HG02943 (cell line): ENCODE measurements around the gene PHF10.

Experiments
- ATAC-seq: cut with Tn5 transposase; IDR thresholded peaks from one replicate; pipeline ENCODE4 v1.9.1; 2021; ENCODE audit warnings: mild to moderate bottlenecking, low read depth, moderate library complexity; ENCODE audit not compliant: unreplicated experiment

PHF10 gene

DNA sequence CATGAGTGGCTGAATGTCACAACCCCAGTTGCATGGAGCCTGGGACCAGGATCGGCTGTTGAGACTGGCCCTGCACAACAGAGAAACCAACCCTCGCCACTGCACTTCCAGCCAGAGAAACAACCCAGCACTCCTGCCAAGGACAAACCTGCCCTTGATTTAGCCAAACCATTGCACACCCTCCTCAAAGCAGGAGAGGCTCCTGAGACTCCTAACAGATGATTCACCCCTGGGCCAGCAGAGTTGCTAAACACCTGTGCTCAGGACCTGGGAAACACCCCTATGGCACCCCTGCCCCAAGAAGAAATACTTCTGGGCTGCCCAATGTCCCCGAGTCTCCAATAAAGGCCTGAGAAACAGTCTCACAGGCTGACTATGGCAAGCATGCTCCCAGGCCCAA is 40.2 kb downstream of the PHF10 start:
- ATAC-seq, result no peak

DNA sequence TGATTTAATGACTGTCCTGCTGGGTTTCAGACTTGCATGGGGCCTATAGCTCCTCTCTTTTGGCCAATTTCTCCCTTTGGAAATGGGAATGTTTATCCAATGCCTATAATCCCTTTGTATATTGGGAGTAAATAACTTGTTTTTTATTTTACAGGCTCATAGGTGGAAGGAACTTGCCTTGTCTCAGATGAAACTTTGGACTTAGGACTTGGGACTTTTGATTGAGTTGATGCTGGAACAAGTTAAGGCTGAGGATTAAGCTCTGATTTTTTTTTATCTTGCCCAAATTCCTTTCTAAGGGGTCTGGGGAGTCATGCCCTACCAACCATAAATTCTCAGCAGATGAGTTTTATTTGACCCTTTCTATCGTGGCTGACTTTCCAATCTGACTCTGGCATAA is 46.0 kb downstream of the PHF10 start:
- no peak for ATAC-seq

DNA sequence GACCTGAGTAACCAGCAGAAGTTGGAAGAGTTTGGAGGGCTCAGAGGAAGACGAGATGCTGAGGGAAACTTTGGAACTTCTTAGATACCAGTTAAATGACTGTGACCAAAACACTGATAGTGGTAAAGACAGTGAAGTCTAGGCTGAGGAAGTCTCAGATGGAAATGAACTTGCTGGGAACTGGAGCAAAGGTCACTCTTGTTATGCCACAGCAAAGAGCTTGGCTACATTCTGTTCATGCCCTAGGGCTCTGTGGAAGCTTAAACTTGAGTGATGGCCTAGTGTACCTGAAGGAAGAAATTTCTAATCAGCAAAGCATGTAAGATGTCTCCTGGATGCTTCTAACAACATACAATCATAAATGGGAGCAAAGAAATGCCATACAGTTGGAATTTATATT is 47.2 kb downstream of the PHF10 start:
- ATAC-seq, result no peak

DNA sequence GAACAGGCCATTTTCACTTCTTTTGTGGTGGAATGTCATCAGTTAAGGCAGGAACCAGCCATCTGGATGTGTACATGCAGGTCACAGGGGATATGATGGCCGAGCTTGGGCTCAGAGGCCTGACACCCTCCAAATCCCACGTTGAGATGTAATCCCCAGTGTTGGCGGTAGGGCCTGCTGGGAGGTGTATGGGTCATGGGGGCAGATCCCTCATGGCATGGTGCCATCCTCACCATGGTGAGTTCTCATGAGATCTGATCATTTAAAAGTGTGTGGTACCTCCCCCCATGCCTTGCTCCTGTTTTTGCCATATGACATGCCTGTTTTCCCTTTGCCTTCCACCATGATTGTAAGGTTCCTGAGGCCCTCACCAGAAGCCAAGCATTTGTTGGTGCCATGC is 49.3 kb downstream of the PHF10 start:
- ATAC-seq, result no peak

DNA sequence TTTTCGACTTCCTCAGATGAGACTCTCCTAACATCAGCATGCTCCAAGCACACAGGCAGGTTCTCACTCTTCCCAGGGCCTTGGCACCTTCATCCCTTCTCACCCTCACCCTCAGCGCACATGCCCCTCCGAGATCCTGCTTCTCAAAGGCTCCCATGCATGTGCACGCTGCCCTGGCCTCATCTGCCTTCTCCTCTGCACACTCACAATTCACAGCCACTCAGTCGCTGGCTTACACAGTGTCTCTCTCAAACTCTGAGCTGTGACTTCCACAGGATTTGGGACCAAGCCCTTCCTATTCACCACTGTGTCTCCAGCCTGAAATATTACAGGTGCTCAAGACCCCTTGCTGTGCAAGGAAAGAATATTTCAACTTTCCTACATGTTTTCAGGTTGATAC is 52.7 kb downstream of the PHF10 start:
- no peak for ATAC-seq

DNA sequence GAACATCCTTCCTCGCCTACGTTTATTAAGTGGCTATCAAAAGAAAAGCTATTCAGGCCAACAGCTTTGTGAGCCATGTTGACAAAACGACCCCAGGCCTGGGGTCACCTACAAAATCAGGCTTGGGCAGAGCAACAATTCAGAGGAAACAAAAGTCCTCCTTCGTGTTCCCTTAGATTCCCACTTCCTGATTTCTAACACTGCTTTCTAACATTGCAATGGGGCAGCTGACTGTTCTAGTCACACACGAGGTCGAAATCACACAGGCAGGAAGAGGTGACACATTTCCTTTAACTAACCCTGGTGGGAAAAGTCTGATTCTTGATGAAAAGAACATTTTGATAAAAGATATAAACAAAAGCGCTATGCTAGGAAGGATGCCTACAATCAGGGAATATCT is 54.4 kb downstream of the PHF10 start:
- ATAC-seq, result no peak

DNA sequence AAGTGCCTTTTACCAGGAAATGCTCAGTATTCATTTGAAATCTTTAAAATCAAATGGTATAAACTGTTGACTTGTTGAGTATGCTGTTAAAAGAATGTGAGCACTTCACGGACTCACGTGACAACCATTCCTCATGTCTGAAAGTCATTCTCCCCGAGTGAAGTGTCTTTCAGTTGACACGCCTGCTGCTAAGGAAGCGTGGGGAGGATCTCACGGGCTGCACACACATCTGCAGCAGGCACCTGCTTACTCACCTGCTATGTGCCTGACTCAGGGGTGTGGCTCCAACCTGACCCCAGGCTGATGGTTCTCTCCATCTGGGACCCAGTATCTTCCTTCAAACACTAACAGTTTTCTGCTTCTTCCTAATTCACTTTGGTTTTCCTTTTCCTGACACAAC is 55.2 kb downstream of the PHF10 start:
- no peak for ATAC-seq

DNA sequence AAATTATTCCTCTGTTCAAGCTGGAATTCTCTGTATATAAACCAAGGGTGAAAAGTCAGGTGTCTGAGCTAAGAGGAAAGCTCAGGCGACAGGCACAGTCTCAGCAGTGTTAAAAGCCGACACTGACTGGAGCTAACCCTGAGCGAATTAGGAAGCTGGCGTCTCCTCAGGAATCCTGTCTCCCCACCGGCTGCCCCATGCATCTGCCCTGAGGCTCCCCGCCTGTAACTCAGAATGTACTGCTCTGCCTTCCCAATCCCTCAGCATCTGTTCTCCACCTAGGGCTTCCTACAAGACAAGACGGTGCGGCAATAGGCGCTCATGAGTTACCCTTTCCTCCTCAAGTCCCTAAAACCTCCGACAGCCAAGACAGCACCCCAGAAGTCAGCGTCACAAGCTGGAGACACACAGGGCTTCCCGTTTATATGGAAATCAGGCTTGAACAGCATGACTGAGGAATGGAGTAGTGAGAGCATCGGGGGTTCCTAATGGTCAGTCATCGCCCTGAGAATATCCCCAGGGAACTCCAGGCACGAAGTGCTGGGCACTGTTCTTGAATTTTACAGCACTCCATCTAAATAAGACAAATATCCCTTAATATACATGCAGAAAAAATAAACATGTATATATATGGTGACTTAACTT is 56.0 kb downstream of the PHF10 start:
- no peak for ATAC-seq

DNA sequence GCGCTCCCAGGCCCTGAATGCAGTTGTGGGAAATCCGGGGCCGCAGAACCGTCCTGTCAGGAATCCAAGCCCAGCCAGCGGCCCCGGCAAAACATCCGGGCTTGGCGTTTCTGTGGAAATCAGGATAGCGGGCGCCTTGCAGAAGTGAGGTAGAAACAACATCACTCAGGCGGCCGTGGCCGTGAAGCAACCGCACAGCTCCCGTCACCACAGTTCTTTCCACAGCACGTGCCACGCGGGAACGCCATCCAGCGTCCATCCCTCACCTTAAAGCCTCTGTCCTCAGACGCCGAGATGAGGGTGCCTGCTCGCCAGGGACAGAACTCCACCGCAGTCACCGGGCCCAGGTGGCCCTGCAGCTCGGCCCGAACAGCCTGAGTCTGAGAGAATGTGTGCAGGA is 56.6 kb downstream of the PHF10 start:
- ATAC-seq, result no peak

DNA sequence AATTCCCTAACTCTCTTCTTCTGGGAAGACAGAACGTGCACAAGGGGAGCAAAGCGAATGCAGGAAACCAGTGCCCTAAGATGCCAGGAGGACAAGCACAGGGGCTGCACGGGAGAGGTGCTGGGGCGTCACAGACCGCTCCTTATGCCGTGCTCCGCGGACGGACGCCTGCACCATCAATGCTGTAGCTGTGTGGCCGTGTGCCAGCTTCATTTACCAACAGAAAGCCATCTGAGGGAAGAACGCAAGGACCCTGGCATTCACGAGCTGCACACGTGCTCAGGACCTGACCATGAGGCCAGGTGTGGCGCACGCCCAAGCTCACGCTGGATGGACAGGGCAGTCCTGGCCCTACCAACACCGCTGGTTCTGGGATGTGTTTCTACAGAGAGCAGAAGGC is 57.9 kb downstream of the PHF10 start:
- ATAC-seq, result no peak

DNA sequence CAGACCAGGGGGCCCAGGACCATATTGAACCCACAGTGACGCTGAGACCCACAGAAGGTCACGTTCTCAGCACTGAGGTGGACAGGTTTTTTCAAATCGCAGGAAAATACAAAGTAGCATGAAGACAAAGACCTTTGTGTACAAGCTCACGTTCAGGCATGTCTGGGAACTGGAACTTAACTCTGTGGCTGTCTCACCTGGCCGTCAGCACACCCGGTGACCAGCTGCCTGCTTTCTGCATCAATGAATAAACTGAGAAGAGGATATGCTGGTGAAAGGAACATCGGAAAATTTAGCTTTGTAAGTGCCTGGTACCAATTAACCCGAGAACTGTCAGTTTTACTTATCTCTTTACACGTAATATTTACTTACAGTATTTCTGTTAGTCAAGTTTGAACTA is 59.0 kb downstream of the PHF10 start:
- no peak for ATAC-seq

DNA sequence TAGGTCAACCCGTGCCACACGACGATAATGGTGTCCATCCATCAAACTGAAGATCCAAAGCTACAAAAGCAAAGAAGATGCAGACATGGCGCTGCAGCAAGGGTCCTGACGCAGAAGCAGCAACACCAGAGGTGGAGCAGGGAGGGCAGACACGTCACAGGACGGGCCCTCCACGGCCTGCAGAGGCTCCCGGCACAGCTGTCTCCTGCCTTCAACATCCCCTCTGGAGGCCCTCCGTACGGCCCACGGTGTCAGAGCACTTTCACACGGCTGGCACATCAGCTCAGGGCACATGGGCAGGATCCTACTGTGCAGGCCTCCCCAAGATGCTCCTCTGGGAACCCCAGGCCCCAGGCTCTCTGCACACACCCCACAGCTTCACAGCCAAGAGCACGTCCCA is 60.1 kb downstream of the PHF10 start:
- ATAC-seq, result no peak

DNA sequence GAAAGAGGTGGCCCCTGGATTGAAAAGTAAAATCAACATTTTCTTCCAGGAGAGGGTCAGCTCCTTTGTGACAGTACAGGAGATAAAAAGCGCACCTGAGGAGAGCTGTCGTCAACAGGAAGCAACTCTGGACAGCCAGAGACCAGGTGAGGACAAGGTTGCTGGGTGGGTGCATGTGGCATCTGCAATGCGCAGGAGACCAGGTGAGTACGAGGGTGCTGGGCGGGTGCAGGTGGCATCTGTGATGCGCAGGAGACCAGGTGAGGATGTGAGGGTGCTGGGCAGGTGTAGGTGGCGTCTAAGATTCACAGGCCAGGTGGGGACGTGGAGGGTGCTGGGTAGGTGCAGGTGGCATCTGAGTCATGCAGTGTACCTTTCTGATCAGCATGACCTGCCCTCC is 60.8 kb downstream of the PHF10 start:
- ATAC-seq, result no peak

DNA sequence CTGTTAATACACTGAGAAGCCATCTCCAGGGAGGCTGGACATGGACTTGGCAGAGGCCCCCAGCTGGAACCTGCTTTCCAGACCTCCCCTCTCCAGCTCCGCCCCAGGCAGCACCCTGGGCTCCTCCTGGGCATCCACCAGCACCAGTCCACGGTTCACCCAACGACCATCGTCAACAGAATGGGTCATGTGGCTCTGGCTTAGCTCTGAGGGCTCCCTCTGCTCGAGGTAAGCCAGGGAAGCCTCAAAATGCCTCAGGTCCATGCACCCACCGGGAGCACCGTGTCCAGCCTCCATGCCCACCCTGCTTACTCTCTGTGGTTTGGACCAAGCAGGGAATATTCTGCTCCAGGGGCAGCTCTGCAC is 62.9 kb downstream of the PHF10 start:
- ATAC-seq, result no peak

DNA sequence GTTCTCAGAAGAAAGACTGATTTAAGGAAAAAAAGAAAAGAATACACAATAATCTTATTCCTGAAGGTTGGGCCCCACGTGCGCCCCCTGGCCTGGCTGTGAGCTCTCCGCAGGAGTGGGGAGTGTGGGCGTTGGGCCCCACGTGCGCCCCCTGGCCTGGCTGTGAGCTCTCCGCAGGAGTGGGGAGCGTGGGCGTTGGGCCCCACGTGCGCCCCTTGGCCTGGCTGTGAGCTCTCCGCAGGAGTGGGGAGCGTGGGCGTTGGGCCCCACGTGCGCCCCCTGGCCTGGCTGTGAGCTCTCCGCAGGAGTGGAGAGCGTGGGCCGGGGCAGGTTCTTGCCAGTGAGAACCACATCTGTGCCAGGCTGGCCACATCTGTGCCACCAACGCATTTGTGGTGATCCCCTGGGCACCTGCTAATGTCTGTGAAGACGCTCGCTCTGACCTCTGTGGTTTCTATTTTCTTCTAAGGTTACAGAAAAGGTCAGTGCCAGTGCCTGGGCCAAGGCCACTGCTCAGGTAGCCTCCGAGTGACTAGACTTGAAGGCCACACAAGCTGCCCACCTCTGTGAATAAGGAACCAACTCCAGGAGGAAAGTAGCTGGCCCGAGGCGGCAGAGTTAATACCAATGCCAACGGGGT is 63.4 kb downstream of the PHF10 start:
- no peak for ATAC-seq

DNA sequence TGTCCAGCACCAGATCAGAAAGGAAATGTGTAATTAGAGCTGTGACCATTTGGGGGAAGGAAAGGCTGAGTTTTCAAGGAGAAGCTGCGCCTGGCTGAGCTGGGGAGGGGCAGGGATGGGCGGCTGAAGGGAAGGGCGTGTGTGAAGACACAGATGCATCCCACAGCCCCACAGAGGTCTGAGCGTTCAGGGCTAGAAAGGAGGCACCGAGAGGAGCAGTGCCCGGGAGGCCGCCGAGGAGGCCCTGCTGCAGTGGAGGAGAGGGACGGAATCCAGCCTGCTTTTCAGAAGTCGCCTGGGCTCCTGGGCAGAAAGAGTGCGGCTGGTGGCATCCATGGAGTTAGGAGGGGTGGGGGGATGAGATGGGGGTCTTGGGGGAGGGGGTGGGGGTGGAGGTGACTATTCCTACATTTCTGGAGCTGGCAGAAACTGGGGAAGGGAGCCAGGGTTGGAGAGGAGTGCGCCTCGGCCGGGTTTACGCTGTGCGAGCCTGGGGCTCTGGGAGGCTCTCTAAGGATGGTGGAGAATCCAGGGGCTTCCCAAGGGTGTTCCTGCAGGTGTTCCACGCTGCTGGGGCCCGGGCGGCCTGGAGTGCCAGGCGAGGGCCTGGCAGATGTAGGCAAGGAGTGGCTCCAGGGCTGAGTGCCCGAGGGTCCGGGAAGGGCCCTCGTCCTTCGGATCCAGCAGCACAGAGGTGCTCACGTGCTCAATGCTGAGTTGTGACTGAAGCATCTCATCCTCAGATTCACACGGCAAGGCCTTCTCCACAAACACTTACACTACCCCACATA is 64.3 kb downstream of the PHF10 start:
- no peak for ATAC-seq

DNA sequence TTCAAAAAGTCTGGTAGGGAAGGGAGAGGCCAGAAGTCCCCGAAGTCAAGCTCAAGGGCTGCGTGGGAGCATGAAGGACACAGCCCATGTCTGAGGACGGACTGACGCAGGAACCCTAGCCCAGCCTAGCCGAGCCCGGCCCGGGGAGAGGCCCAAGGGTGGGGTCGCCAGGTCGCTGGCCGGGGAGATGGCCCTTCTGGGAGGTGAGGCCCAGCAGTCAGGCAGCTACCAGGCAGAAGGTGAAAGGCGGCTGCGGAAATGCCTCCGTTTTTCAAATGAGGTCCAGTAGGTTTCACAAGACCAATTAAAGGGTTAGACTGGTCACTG is 67.1 kb downstream of the PHF10 start:
- no peak for ATAC-seq

DNA sequence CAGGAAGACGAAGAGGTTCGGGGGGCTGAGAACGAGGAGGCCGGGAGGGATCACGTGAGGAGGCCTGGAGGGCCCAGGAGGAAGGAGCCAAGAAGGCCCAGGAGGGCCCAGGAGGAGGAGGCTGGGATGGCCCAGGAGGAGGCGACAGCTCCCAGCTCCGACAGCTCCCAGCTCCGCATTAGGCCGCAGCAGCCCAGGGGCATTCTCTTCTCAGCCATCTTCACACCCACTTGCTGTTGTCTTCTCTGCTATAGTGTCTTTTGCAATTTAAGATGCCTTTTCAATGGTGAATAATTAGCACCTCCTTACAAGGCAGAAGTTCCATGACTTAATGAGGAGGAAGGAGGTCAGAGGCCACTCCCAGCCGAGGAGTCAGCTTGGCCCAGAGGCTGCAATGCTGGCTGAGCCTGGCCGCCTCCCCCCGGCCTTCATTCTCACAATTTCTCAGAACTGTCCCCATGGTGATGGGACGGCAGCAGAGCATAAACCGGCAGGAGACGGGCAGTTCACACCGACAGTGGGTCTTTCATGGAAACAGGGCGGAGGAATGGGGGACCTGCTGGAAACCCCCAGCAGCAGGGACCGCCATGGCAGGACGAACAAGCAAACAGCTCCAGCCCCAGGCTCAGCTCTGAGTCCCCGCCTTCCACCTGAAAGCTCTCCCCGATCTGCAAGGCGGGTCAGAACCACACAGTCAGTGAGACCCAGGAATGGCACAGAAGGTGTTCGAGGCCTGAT is 67.6 kb downstream of the PHF10 start:
- no peak for ATAC-seq

DNA sequence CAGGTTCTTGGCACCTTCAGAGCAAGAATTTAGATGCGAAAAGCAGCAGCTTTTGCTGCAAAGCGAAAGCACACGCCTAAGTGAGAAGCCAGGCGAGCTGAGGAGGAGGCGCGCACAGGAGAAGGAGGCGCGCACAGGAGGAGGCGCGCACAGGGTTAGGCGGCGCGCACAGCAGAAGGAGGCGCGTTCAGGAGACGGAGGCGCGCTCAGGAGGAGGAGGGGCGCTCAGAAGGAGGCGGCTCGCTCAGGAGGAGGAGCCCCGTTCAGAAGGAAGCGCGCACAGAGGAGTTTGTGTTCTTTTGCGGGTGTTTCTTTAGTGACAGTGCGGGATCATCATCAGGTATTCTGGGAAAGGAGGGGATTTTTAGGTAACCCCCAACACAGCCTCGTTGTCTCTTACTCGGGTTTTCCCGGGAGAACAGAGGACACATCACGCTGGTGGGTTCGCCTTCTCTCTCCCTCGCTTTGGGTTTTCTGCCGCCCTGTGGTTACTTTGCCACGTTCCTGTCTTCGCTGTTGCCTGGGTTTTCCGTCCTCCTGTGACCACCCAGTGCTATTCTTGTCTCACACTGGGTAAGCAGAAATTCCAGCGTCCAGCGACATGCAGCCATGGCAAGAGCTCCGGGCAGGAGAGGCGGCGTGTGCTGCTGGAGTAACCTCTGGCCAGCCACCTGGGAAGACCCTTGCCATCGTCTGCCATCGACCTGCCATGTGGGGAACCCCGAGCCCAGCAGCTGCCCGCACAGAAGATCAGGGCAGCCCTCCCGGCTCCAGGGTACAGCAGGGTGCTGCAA is 69.5 kb downstream of the PHF10 start:
- ATAC-seq, result peak; percentile 97
